Right atrium auricular region (tissue), 2 donors: ENCODE measurements around the gene FGFRL1. TPM values are rescaled to one million over a fixed set of nuclear protein-coding genes. Genes with fewer than 3 reads are reported as not detected.
A peak's percentile ranks its signal among the peaks of the same experiment; 100 is the strongest.

Experiments
- DNase-seq: peaks from one replicate; pipeline ENCODE4 v3.0.0-alpha.2; 2019; ENCODE audit warnings: low spot score
- H3K27ac ChIP-seq, 2 donors: fragments of 200-600 bp; sonication (generic); 1 replicate in 1 of 2; 2 replicates in 1 of 2; pipeline ENCODE4 v1.5.1; 2016 to 2019
- H3K27me3 ChIP-seq, 2 donors: fragments of 200-600 bp; sonication (generic); one replicate each; pipeline versions ENCODE4 v1.5.1 to v1.6.0; 2017 to 2019
- H3K36me3 ChIP-seq: fragments of 200-600 bp; sonication (generic); one replicate; pipeline ENCODE4 v1.5.1; 2016
- H3K4me1 ChIP-seq, 2 donors: fragments of 200-600 bp; sonication (generic); one replicate each; pipeline versions ENCODE4 v1.5.1 to v1.6.0; 2017 to 2019
- H3K4me3 ChIP-seq, 2 donors: fragments of 200-600 bp; sonication (generic); 1 replicate in 1 of 2; 2 replicates in 1 of 2; pipeline ENCODE4 v1.5.1; 2017 to 2019; ENCODE audit warnings: mild to moderate bottlenecking in 1 of 2, moderate library complexity in 1 of 2
- H3K9me3 ChIP-seq, 2 donors: fragments of 200-600 bp; sonication (generic); one replicate each; pipeline ENCODE4 v1.5.1; 2019
- total RNA-seq, 2 donors: library from RNA; depleted of rRNA; stranded (reverse); fragments of >200 nt; gene quantifications; one replicate each; pipeline ENCODE4 v1.1.0, GENCODE V29; 2016
- TF ChIP-seq, protein P1 (sequence below), 2 donors: fragments of 200-600 bp; sonication (generic); IDR thresholded peaks; one replicate each; pipeline ENCODE4 v1.5.1; 2019; ENCODE audit warnings: antibody characterized with exemption in 2 of 2

FGFRL1 gene
- total RNA-seq, 2 donors from 2014 or later, result 30.3 to 47.1 TPM

DNA sequence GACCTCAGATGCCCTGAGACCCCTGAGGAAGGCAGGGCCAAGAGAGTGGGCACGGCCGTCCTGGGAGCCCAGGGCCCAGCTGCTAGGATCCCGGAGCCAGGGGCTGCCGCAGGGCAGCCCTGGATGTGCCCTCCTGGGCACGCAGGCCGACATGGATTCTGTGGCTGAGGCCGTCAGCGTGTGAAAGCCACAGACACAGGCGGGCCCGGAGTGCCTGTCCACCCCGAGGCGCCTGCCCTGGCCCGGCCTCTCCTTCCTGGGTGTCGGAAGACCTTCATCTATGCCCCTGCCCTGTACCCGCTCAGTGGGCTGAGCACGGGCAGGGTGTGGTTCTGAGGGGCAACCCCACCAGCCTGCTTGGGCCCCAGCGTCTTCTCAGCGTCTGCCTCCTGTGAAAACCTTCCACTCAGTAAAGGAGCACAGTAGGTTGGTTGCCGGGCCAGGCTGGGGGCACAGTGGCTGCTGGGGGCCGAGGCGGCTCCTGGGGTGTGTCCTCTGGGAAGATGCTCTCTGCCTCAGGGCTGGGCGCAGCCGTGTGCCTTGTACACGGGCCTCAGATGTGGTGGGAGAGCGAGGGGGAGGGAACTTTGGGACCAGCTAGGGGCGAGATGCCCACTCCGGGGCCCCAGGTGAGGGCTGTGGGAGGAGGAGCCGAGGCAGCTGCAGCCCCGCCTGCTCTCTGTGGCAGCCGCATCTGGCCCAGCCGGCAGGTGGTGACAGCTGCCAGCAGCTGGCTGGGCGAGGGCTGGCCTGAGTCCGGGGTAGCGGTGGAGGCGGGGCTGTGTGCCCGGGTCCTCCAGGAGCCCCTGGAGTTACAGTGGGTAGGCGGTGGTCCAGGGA lies 20.8 kb downstream of the FGFRL1 start:
- no peaks in the 10 kb centered on the region for H3K9me3 ChIP-seq
- no peaks in the 10 kb centered on the region for H3K36me3 ChIP-seq
- H3K27ac ChIP-seq, result no peak overlapping the region
- H3K4me1 ChIP-seq, result peaks cover 0 to 18% of the 10 kb centered on the region in 2 donors
- TF ChIP-seq, protein P1, sequence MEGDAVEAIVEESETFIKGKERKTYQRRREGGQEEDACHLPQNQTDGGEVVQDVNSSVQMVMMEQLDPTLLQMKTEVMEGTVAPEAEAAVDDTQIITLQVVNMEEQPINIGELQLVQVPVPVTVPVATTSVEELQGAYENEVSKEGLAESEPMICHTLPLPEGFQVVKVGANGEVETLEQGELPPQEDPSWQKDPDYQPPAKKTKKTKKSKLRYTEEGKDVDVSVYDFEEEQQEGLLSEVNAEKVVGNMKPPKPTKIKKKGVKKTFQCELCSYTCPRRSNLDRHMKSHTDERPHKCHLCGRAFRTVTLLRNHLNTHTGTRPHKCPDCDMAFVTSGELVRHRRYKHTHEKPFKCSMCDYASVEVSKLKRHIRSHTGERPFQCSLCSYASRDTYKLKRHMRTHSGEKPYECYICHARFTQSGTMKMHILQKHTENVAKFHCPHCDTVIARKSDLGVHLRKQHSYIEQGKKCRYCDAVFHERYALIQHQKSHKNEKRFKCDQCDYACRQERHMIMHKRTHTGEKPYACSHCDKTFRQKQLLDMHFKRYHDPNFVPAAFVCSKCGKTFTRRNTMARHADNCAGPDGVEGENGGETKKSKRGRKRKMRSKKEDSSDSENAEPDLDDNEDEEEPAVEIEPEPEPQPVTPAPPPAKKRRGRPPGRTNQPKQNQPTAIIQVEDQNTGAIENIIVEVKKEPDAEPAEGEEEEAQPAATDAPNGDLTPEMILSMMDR (IDR thresholded peaks at IDR 0.05), result no peak
- no peak overlapping the region for H3K4me3 ChIP-seq
- no peak for DNase-seq
- H3K27me3 ChIP-seq, result no peaks in the 10 kb centered on the region

DNA sequence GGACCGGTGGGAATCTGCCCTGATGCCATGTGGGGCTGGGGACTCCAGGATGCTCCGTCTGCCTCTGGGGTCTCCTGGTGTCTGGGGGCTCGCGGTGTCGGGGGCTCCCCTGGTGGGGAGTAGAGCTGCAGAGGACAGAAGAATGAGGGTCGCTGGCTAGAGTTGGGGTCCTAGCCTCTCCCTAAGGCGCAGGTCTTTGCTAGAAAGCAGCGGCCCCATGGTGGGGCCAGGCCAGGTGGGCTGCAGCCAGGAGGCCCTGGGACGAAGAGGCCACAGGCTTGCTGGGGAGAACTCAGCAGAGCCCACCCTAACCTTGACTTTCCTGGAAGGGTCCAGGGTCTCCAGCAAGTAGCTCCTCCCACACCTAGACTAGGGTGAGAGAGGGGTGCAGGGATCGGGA lies 21.4 kb downstream of the FGFRL1 start:
- TF ChIP-seq, protein P1 (IDR thresholded peaks at IDR 0.05), result no peak
- H3K4me3 ChIP-seq, result no peak overlapping the region
- no peaks in the 10 kb centered on the region for H3K27me3 ChIP-seq
- no peaks in the 10 kb centered on the region for H3K36me3 ChIP-seq
- H3K27ac ChIP-seq, result no peak overlapping the region
- DNase-seq, result no peak
- no peaks in the 10 kb centered on the region for H3K9me3 ChIP-seq
- H3K4me1 ChIP-seq, result peaks cover 0 to 18% of the 10 kb centered on the region in 2 donors

DNA sequence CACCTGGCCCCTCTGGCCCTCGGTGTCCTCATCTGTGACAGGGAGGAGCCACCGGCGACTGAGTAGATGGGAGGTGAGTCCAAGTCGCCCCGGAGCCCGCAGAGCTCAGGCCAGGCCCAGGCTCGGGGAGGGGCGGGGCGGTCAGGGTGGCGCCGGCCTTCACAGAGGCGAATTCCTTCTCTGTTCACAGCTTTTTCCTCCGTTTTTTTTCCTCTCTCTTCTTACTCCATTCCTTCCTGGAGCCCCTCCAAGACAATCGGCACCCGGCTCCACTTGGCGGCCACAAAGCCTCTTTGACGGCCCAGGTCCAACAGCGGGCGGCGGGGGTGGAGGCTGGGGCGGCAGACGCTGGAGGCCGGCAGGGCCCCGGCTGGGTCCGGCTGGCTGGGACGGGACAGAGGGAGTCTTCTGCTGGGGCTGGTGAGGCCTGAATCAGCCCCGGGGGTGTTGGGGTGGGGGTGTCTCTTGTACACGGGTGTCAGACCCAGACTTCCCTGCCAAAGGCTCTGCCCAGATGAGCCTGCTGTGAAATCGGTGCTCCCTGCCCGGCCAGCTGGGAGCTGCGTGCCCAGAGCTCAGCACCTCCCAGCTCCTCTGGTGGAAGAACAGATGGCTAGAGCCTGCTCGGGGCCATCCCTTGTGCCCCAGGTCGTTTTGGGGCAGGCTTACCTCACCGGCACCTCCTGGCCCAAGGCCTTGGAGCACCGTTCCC lies 22.6 kb downstream of the FGFRL1 start:
- Histone ChIP-seq H3K27ac (peak overlapping the region; percentile 49 to 51), H3K4me1 (peaks cover 0 to 18% of the 10 kb centered on the region in 2 donors), H3K4me3 (peak overlapping the region in 1 of 2 donors; percentile 15), H3K36me3 (no peaks in the 10 kb centered on the region), H3K9me3 (no peaks in the 10 kb centered on the region), H3K27me3 (no peaks in the 10 kb centered on the region)
- DNase-seq, result peak; percentile 75
- TF ChIP-seq, protein P1 (IDR thresholded peaks at IDR 0.05), result no peak

DNA sequence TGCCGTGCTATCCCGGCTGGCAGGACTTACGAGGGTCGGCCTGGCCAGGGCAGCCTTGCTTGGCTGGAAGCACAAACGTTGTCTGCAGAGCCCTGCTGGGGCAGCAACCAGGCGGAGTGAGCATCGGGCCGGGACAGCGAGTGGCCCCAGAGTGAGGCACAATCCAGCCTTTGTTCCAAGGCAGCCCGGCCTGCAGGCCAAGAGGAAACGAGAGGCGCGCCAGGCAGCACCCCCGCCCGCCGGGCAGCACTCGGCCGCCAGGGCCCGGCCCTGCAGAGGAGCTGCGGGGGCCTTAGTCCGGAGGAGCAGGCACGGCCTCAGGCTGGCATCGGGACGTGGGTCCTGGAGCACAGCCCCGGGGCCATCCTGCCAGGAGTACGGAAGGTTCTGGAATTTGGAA lies 24.1 kb downstream of the FGFRL1 start:
- TF ChIP-seq, protein P1 (IDR thresholded peaks at IDR 0.05), result no peak
- Histone ChIP-seq H3K9me3 (no peaks in the 10 kb centered on the region), H3K27me3 (no peaks in the 10 kb centered on the region), H3K36me3 (no peaks in the 10 kb centered on the region), H3K27ac (peak overlapping the region in 1 of 2 donors; percentile 47), H3K4me3 (no peak overlapping the region), H3K4me1 (peaks cover 0 to 12% of the 10 kb centered on the region in 2 donors)
- DNase-seq, result peak; percentile 72

DNA sequence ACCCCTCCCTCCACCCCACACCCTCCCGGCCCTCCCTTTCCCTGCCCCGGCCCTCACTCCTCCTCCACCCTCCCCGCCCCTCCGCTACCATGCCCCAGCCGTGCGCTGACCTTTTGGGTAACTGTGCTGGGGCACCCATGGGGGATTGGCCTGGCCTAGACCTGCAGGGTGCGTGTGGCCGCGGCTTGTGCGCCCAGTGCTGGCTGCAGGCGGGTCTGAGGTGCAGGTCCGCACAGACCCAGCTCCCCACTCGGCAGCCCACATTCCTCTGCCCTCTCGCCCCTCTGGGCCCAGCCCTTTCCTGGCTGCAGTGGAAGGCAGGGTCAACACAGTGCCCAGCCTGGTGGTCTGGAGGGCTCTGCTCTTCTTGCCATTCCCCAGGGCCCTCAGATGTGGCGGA lies 24.7 kb downstream of the FGFRL1 start:
- Histone ChIP-seq H3K9me3 (no peaks in the 10 kb centered on the region), H3K4me1 (peaks cover 0 to 14% of the 10 kb centered on the region in 2 donors), H3K27ac (peak overlapping the region in 1 of 2 donors; percentile 5), H3K27me3 (no peaks in the 10 kb centered on the region), H3K36me3 (no peaks in the 10 kb centered on the region), H3K4me3 (no peak overlapping the region)
- DNase-seq, result no peak
- TF ChIP-seq, protein P1 (IDR thresholded peaks at IDR 0.05), result no peak
